Left renal pelvis (tissue), 4 donors: ENCODE data around the gene PEX11A. TPM values are rescaled to one million over a fixed set of nuclear protein-coding genes. Genes with fewer than 3 reads are reported as not detected.

ENCODE experiments used
- DNase-seq, 4 donors: peaks; one replicate each; pipeline ENCODE4 v3.0.0-alpha.2; 2013; ENCODE audit warnings: low read depth in 4 of 4, low spot score in 3 of 4
- polyA plus RNA-seq, 4 donors: library from polyadenylated mRNA; unstranded; fragments of 120-200 nt; gene quantifications; one replicate each; pipeline ENCODE4 v1.2.1, GENCODE V29; 2013; ENCODE audit not compliant: insufficient read length in 4 of 4

Gene PEX11A
- polyA plus RNA-seq, 4 donors: 15.9 to 20.9 (median 19.2) TPM

DNA sequence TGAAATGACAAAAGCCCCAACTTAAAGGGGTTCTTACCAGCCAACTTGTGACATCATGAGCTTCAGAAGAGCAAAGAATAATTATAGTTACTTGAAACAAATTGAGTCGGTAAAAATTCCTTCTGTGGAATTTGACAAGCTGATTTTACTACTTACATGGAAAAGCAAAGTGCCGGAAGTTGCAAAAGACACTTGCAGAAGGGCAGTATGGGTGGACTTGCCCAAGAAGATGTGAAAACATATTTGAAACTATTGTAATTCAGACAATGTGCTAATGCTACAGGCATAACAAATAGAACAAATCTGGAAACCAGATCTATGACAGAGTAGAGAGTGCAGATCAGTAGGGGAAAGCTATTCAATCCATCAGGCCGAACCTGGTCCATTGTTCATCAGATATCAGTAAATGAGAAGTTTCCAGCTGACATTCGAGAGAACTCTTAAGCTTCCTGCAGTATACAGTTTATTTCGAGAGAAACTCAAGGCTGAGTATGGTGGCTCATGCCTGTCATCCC lies 32.8 kb downstream of the PEX11A start:
- no peak for DNase-seq

DNA sequence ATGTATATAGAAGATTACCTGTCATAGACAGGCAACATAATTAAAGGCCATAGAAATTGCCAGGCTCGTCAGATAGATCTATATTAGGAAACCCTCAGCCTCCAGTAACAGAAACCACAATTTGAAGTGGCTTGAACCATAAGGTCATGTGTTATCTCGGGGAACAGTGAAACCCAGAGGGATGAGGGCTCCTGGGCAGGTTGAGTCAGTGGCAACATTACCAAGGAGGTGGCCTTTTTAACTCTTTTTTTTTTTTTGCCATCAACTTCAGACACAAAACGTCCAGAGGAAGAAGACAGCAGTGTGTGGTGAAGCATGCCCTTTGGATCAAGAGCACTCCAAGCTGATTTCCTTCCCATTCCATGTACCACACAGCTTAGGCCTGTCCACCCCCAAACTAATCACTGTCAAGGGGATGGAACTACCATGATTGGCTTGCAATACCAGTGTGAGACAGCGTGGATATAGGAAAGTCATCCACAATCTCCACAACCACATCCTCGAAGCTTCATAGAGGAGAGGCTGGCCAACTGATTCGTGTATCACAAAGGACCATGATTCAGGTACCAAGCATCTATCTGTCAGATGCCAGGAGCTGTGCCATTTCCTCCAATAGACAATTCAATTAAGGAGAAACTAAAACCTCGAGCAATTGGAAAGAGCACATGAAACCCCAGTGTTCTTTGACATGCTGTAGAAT lies 34.3 kb downstream of the PEX11A start:
- no peak for DNase-seq

DNA sequence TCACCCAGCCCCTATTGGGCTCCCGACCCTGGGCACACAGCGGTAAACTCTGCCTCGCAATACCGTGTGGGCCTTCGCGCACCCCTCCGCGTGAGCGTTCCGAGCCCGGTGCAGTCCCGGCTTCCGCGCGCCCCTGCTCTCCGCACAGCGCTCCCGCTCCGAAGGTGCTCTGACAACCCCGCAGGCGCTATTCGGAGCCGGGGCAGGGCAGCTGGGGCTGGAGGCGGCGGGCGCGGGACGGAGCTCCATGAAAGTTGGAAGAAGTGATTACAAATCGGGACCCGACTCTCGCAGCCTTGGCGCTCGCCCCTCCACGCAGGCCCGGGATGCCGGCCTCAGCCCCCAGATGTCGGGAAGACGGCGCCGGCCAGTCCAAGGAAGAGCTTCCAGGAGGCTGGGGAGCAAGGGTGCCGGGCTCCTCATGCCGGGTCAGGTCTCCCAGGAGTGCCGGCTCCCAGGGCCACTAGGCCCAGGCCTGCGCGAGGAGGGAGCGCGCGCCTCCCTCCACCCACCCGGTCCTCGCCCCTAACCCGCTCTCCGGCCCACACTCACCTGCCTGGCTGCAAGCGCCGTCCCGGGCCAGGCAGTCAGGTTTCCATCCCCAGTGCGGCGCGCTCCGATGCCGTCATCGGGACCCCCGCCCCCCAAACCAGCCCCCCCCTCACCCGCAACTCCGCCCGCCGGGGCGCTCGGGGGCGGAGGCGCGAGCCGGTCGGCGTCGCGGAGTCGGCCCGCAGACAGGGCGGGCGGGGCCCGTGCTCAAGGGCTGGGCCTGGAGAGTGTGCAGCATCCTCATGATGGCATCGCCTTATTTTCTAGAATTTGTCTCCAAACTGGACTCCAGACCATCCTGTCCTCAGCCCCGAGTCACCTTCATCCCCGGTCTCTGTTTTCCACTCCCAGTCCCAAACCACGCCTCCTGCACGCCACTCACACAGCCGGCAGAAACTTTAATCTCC lies 35.4 kb downstream of the PEX11A start, which contains the start of gene KIF7:
Gene KIF7 (minus strand): TSS at position 621 of the 959 bp plus-strand sequence. CDS start 2,537 bp downstream, outside the sequence.
- DNase-seq: peak in 1 of 4 donors; percentile 47

DNA sequence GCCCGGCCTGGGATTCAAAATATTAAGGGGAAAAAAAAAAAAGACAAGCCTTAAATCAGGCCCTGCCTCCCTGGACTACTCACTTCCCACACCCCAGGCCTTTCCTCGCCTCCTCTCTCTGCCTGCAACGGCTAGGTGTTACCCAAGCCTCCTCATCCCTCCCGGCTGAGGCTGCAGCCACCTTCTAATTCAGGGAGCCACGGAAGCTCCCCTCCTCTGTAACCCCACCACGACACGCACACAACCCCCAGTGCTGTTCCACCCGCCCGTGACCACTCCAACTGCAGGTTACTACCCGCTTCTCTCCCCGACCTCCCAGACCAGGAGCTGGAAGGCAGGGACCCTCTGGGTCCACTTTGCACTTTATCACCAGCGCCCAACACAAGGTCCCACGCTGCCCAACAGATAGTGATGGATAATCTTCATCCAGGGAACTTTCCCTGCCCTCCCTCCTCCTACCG lies 36.2 kb downstream of the PEX11A start:
- DNase-seq: no peak

DNA sequence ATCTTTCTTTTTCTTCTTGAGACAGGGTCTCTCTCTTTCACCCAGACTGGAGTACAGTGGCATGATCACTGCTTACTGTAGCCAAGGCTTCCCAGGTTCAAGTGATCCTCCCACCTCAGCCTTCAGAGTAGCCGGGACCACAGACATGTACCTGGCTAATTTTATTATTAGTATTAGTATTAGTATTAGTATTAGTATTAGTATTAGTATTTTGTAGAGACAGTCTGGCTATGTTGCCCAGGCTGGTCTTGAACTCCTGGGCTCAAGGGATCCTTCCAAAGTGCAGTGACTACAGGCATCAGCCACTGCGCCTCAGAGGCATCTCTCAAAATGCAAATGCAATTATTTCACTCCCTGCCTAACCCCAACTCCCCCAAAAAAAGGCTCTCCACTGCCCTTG lies 37.0 kb downstream of the PEX11A start:
- no peak for DNase-seq

DNA sequence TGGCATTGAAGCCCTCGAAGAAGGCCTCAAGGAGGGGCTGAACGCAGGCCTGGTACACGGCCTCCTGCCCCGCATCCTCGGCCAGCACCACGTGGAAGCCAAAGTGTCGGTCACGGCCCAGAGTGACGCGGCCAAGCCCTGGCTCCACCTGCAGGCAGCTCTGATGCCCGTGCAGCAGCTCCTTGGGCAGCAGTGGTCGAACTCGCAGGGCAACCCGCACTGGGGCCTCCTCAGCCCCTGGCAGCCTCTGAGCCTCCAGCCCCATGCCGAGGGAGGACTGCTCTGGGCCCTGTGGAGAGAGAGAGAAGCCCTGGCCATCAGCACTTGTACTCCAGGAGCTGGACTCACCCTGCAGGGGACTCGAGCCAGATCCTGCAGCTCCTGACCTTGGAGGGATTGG lies 37.9 kb downstream of the PEX11A start:
- no peak for DNase-seq

DNA sequence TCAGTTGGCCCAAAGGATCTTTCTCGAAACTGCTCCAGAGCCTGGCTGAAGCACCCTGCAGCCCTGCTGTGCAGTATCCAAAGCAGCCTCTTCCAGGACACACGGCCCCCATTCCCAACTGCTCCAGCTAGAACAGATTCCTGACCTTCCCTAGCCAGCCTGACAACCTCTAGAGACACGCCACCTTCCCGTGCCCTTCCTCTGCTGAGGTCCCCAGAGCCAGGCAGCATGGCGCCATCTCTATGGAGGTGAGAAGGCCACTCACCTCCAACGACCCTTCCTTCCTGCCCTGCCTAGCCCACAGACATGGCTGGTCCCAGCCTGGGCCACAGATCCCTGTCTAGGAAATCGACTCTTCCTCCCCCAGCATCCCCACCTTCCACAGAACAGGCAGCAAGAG lies 38.4 kb downstream of the PEX11A start:
- DNase-seq: no peak

DNA sequence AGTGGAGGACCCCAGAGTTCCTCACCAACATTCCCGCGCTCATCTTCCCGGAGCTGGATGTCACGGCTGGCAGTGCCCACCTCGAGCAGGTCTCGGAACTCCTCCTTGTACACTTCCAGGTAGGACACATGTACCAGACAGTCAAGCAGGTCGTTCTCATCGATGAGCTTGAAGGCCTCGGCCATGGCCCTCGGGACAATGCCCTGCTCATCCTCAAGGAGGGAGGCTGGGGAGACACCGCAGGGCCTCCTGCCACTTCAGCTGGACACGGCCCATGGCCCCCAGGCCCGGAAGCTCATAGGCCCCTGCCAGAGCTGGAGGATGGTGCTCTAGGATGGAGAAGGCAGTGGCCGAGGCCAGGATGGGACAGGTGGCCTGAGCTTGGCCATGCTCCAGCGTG lies 40.8 kb downstream of the PEX11A start:
- DNase-seq: no peak

DNA sequence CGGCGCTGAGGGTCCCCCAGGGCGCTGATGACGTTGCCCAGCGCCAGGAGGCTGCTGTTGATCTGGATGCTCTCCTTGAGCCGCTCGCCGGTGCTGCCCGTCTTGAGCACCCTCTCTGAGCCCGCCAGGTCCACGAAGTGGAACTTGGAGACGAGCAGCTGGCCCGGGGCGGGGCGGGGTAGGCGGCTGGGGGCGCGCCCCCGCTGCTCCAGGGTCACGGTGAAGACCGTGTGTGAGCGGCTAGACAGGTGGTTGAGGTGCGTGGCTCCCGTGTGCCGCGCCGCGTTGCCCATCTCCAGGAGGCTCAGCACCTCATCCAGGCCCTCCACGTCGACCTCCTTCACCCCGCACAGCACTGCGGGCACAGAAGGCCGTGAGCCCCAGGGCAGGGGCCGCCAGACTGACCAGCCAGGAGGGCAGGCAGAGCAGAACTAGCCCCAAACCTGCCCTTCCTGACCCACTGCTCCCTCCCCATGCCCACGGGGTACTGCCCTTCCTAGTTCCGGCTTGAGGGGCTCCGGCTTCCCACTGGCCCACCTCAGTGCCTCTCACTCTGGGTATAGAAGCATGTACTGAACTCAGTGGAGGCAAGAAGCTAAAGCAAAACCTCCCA lies 41.4 kb downstream of the PEX11A start:
- no peak for DNase-seq

DNA sequence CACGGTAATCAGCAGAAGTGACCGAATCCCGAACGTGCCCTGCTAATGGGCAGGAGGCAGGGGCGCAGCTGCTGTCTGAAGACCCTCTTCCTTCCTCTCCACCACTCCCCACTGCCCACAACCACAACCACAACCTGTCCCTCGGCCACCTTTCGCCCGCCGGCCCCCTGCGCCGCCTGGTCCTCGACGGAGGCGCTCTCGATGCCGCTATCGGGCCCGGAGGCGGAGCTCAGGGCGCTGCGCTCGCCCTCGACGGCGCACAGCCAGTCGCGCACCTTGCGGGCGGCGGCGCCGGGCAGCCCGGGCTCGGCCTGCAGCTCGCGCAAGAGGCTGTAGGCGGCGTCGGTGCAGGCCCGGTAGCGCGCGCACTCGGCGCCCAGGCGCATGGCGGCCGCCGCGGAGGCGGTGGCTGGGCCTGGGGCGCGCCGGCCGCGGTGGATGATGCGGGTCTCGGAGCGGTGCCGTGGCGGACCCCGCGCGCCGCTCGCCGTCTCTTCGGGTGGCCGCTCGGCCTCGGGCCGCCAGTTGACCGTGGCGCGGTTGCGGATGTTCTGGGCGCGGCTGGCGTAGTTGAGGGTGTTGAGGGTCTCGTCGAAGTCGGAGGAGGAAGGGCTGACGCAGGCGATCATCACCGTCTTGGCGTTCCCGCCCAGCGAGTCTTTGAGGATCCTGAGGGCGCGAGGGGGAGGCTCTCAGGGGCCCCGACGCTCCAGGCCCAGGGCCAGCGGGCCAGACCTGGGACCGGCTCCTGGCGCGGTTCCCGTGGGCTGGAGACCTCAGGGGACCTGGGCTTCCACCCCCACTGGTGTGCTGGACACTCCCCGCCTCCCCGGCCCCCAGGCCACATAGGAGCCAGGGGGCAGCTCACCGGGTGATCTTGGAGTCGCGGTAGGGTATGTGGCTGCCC lies 42.2 kb downstream of the PEX11A start:
- DNase-seq: no peak

DNA sequence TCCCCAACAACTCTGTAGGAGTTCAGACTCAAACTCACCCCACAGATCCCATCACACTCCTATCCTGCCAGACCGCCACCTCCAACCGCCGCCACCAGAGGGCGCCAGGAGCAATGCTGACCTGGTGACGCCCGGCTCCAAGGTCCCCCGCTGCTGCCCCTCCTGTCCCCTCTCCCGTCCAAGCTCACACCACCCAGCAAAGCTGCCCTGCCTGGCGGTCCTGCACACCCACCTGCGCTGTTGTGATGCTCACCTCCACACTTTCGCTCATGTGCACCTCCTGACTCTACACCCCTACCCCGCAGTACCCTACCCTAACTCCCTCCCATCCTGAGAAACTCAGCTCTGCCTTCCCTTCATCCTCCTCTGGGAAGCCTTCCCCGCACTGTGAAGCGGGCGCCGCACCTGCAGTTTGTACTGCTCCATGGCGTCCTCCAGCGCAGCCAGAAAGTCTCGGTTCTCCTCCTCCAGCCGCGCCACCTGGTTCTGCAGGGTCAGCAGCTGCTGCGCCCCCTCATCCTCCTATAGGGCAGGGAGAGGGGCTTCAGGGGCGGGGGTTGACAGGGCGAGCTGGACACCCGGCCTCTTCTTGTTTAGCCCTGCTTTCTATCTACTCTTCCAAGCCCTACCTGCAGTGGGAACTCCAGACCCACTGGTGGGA lies 43.2 kb downstream of the PEX11A start:
- DNase-seq: no peak

DNA sequence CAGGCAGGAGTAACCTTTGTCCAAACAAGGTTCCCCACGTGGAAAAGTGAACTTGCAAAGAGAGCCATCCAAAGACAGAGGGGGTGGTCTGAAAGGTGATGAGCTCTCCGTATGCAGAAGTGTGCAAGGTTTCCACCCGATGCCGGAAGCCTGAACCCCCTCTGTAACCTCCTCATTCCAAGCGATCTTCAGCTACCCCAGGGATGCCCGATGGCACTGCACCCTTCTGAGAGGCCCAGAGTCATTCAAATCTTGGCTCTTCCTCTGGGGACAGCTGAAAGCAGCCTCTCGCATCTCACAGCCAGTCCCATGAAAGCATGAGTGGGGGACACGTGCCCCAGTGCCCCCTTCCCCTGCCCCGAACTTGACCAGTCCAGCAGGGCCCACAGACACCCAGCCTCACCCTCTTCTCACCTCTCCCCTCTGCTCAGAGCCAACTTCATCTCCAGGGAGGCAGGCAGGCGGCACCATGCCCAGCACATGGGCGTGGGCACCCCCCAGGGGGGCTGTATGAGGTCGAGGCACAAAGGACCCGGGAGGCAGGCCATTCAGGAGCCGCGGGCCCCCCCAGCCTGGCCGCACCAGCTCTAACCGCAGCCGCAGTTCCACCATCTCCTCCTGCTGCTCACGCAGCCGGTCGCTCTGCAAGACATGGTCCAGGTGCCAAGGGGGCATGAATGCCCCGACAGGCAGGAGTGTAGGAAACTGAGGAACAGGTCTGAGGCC lies 44.0 kb downstream of the PEX11A start:
- no peak for DNase-seq

DNA sequence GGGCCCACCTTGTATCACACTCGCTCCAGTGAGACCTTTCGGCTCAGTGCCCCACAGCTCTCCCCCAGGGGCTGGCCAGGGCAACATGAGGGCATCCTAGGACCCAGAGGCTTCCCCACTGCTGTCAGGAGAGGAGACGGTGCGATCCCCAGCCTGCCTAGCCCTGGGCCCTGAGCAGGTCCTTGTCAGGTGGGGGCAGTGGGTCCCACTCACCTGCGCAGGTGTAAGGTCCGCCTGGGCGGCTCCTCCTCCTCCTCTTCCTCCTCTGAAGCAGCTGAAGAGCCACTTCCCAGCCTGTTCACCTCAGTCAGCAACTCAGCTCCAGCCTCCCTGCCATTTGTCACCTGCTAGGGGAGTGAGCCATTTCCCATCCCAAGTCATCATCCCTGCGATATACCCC lies 44.9 kb downstream of the PEX11A start:
- DNase-seq: no peak

DNA sequence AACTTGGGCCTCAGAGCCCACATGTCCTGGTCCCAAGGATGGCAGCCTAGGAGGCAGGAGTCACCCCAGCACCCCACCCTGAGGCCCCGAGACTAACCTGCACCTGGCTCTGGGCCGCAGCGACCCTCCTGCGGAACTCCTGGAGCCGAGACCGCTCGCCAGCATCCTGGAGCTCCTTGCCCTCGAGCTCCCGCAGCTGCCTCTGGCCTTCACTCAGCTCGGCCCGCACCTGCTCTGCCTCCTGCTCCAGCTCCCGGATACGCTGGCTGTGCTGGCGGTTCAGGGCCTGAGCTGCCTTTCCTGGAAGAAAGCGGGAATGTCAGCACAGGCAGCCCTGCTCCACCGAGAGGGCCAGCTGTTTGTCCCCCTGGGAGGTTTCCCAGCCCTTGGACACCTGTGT lies 48.4 kb downstream of the PEX11A start:
- DNase-seq: no peak

DNA sequence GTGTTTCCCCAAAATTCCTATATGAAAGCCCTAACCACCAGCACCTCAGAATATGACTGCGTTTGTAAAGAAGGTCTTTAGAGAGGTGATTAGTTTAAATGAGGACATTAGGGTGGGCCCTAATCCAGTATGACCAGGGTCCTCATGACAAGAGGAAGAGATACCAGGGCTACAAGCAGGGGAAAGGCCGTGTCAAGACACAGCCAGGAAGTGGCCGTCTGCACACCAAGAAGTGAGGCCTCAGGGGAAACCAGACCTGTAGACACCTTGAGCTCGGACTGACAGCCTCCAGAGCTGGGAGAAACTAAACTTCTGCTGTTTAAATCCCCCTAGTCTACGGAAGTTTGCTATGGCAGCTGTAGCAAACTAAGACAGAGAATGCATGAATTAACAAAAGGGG lies 49.5 kb downstream of the PEX11A start:
- no peak for DNase-seq

DNA sequence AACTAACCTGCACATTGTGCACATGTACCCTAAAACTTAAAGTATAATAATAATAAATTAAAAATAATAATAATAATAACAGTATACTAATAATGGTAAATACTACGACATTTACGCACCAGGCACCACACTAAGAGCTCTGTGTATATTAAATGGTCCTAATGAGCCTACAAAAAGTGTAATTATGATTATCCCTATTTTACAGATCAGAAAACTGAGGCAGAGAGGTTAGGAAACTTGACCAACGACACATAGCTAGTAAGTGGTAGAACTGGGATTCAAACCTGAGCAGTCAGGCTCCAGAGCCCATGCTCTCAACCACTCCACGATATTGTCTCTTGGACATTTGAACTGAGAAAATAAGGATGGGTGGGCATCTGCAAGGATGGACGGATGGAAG lies 50.3 kb downstream of the PEX11A start:
- DNase-seq: no peak

DNA sequence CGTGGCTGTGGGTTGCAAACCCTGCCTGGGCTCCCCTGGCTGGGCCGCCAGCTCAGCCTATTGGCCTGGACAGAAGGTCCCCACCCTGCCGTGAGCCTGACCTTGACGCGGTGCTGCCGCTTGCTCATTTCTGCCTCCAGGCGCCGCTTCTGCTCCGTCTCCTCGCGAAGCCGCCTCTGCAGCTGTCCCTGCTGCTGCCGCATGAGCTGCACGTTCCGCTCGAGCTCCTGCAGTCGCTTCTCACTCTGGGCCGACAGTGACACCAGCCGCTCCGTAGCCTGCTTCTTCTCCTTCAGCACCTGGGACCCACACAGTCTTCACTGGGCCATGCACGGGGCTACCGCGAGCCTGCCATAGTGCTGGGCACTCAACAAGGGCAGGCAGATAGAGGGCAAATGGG lies 57.0 kb downstream of the PEX11A start:
- no peak for DNase-seq

DNA sequence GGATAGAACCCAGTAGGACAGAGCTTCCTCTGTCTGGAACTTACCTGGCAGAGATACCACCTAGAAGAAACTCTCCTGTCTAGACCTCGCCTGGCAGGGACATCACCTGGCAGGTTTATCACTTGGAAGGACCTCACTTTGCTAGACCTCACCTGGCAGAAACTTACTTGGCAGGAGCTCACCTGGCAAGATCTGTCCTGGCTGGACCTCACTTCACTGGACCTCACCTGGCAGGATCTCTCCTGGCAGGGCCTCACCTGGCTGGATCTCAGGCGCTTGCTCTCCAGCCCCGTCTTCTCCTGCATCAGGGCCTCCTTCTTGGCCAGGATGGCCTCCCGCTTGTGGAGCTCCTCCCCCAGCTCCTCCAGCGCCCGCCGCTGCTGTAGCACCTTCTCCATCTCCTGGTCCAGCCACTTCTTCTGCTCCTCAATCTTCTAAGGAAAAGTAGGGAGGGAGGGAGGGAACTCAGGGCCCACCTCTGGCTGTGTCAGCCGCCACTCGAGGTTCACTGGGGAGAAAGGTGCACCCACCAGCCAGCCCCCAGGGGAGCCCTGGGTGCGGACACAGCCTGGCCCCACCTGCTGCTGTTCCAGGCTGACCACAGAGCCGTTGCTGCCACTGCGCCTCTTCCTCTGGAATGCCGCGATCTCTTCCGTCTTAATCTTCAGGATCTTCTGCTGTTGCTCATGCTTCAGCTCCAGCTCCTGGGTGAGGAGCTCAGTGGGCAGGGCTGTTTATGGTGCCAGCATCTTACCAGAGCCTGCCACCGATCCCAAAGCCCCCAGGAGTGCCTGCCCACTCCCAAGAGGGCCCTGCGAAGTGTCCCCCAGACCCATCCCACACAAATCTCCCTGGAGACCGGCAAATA lies 57.8 kb downstream of the PEX11A start:
- no peak for DNase-seq
